AG09309 (cell line): Measurements from ENCODE around the gene BPIFB4.
A peak's percentile ranks its signal among the peaks of the same experiment; 100 is the strongest.
"Not testable (repeated sequence)": the region's sequence is repeated elsewhere in the genome, so short reads cannot be mapped to it uniquely, and the experiment has no call there.

ENCODE experiments used
- DNase-seq: peaks from one replicate; pipeline ENCODE4 v3.0.0-alpha.2; 2010; ENCODE audit warnings: low read depth
- H3K4me3 ChIP-seq: 2 replicates; pipeline ENCODE4 v1.5.1; 2011; ENCODE audit warnings: mild to moderate bottlenecking, low read depth, low read length, moderate library complexity; ENCODE audit not compliant: control insufficient read depth
- CTCF ChIP-seq: IDR thresholded peaks from 2 replicates; pipeline ENCODE4 v1.5.1; 2011; ENCODE audit warnings: mild to moderate bottlenecking, low read depth, low read length, inconsistent platforms; ENCODE audit not compliant: insufficient read depth, control insufficient read depth; ENCODE audit errors: missing control alignments

BPIFB4 gene

GRCh38 chr20:33093074-33093473 is 13.6 kb downstream of the BPIFB4 start:
- TF ChIP-seq CTCF = no peak
- DNase-seq = no peak
- no peak overlapping the region for H3K4me3 ChIP-seq

GRCh38 chr20:33093582-33093981 is 14.1 kb downstream of the BPIFB4 start:
- no peak for DNase-seq
- no peak overlapping the region for H3K4me3 ChIP-seq
- TF ChIP-seq CTCF = no peak

- TF ChIP-seq CTCF = no peak
- H3K4me3 ChIP-seq = no peak overlapping the region
- DNase-seq = no peak
Measured at GRCh38 chr20:33095249-33095648, 15.8 kb downstream of the BPIFB4 start.

- peak; percentile 64 for TF ChIP-seq CTCF
- not testable (repeated sequence) for H3K4me3 ChIP-seq
- peak; percentile 4 for DNase-seq
Measured at GRCh38 chr20:33095902-33096584, 16.6 kb downstream of the BPIFB4 start.

- no peak for DNase-seq
- H3K4me3 ChIP-seq = no peak overlapping the region
- TF ChIP-seq CTCF = no peak
Measured at GRCh38 chr20:33097001-33097400, 17.6 kb downstream of the BPIFB4 start.

GRCh38 chr20:33099843-33100538 is 20.5 kb downstream of the BPIFB4 start:
- no peak for TF ChIP-seq CTCF
- no peak for DNase-seq
- no peak overlapping the region for H3K4me3 ChIP-seq
